ENCODE measurements around the gene SGCE. TPM values are rescaled to one million over a fixed set of nuclear protein-coding genes. Genes with fewer than 3 reads are reported as not detected.

Gene SGCE
- total and polyA plus RNA-seq, 2 experiments from 2014 or later, result 77.6 to 114 TPM

GRCh38 chr7:94605031-94605430 lies 50.9 kb downstream of the SGCE start:
- H3K79me2 ChIP-seq, result no peaks in the 10 kb centered on the region
- no peaks in the 10 kb centered on the region for H3K27me3 ChIP-seq
- TF ChIP-seq EZH2 (IDR thresholded peaks at IDR 0.05; ENCODE audit: borderline replicate concordance) (no peak), EZH2phosphoT487 (IDR thresholded peaks at IDR 0.05; ENCODE audit: low read depth, severe bottlenecking, unreplicated experiment) (no peak), CTCF (IDR thresholded peaks at IDR 0.05; ENCODE audit: poor library complexity) (no peak)
- no peak overlapping the region for H2AFZ ChIP-seq
- no peak overlapping the region for H3K4me2 ChIP-seq
- 92% methylated on average over 1 of the region's 1 CpG for WGBS (ENCODE audit: low lambda C conversion rate, missing lambda C conversion rate)
- H3K9me2 ChIP-seq (replicated peaks; ENCODE audit: insufficient read depth), result no peaks in the 10 kb centered on the region
- H4K20me1 ChIP-seq (ENCODE audit: insufficient read depth, poor library complexity, severe bottlenecking), result no peaks in the 10 kb centered on the region
- no peak overlapping the region for H3K4me3 ChIP-seq
- H3K27ac ChIP-seq, result no peak overlapping the region
- H3K9me3 ChIP-seq (ENCODE audit: low read depth), result no peaks in the 10 kb centered on the region
- H3K36me3 ChIP-seq (replicated peaks; ENCODE audit: insufficient read depth, low read depth), result no peaks in the 10 kb centered on the region
- no peaks in the 10 kb centered on the region for H3K4me1 ChIP-seq (ENCODE audit: insufficient read depth)
- no peak for DNase-seq (ENCODE audit: low spot score)

GRCh38 chr7:94602181-94602580 lies 53.8 kb downstream of the SGCE start:
- no peak overlapping the region for H2AFZ ChIP-seq
- H3K4me1 ChIP-seq (ENCODE audit: insufficient read depth), result no peaks in the 10 kb centered on the region
- H3K27me3 ChIP-seq, result no peaks in the 10 kb centered on the region
- no peaks in the 10 kb centered on the region for H3K9me3 ChIP-seq (ENCODE audit: low read depth)
- H3K4me3 ChIP-seq, result no peak overlapping the region
- TF ChIP-seq CTCF (IDR thresholded peaks at IDR 0.05; ENCODE audit: poor library complexity) (no peak), EZH2phosphoT487 (IDR thresholded peaks at IDR 0.05; ENCODE audit: low read depth, severe bottlenecking, unreplicated experiment) (no peak), EZH2 (IDR thresholded peaks at IDR 0.05; ENCODE audit: borderline replicate concordance) (no peak)
- no peaks in the 10 kb centered on the region for H3K9me2 ChIP-seq (replicated peaks; ENCODE audit: insufficient read depth)
- H3K36me3 ChIP-seq (replicated peaks; ENCODE audit: insufficient read depth, low read depth), result no peaks in the 10 kb centered on the region
- no peak overlapping the region for H3K27ac ChIP-seq
- H4K20me1 ChIP-seq (ENCODE audit: insufficient read depth, poor library complexity, severe bottlenecking), result no peaks in the 10 kb centered on the region
- WGBS (ENCODE audit: low lambda C conversion rate, missing lambda C conversion rate), result 97% methylated on average over 1 of the region's 1 CpG
- H3K4me2 ChIP-seq, result no peak overlapping the region
- DNase-seq (ENCODE audit: low spot score), result no peak
- no peaks in the 10 kb centered on the region for H3K79me2 ChIP-seq

- H3K4me2 ChIP-seq, result no peak overlapping the region
- H3K27me3 ChIP-seq, result no peaks in the 10 kb centered on the region
- no peak for DNase-seq (ENCODE audit: low spot score)
- no peaks in the 10 kb centered on the region for H3K79me2 ChIP-seq
- no peaks in the 10 kb centered on the region for H3K36me3 ChIP-seq (replicated peaks; ENCODE audit: insufficient read depth, low read depth)
- WGBS (ENCODE audit: low lambda C conversion rate, missing lambda C conversion rate), result 84% methylated on average over 3 of the region's 3 CpGs
- no peaks in the 10 kb centered on the region for H4K20me1 ChIP-seq (ENCODE audit: insufficient read depth, poor library complexity, severe bottlenecking)
- H3K4me1 ChIP-seq (ENCODE audit: insufficient read depth), result peaks cover under 1% of the 10 kb centered on the region
- H3K27ac ChIP-seq, result no peak overlapping the region
- H3K9me2 ChIP-seq (replicated peaks; ENCODE audit: insufficient read depth), result no peaks in the 10 kb centered on the region
- no peak overlapping the region for H3K4me3 ChIP-seq
- no peak overlapping the region for H2AFZ ChIP-seq
- no peaks in the 10 kb centered on the region for H3K9me3 ChIP-seq (ENCODE audit: low read depth)
- no peak for TF ChIP-seq EZH2phosphoT487 (IDR thresholded peaks at IDR 0.05; ENCODE audit: low read depth, severe bottlenecking, unreplicated experiment)
- no peak for TF ChIP-seq EZH2 (IDR thresholded peaks at IDR 0.05; ENCODE audit: borderline replicate concordance)
- no peak for TF ChIP-seq CTCF (IDR thresholded peaks at IDR 0.05; ENCODE audit: poor library complexity)
These were observed 55.7 kb downstream of the SGCE start for GRCh38 chr7:94600267-94600666.

GRCh38 chr7:94595717-94596116 lies 60.2 kb downstream of the SGCE start:
- Histone ChIP-seq H3K9me2 (replicated peaks; ENCODE audit: insufficient read depth) (no peaks in the 10 kb centered on the region), H3K27me3 (no peaks in the 10 kb centered on the region), H4K20me1 (ENCODE audit: insufficient read depth, poor library complexity, severe bottlenecking) (no peaks in the 10 kb centered on the region), H3K4me3 (no peak overlapping the region), H3K27ac (no peak overlapping the region), H3K79me2 (no peaks in the 10 kb centered on the region), H3K36me3 (replicated peaks; ENCODE audit: insufficient read depth, low read depth) (no peaks in the 10 kb centered on the region), H2AFZ (no peak overlapping the region), H3K9me3 (ENCODE audit: low read depth) (no peaks in the 10 kb centered on the region), H3K4me2 (no peak overlapping the region), H3K4me1 (ENCODE audit: insufficient read depth) (peaks cover 9% of the 10 kb centered on the region)
- TF ChIP-seq CTCF (IDR thresholded peaks at IDR 0.05; ENCODE audit: poor library complexity) (no peak), EZH2 (IDR thresholded peaks at IDR 0.05; ENCODE audit: borderline replicate concordance) (no peak)
- 89% methylated on average over 4 of the region's 4 CpGs for WGBS (ENCODE audit: low lambda C conversion rate, missing lambda C conversion rate)
- no peak for DNase-seq (ENCODE audit: low spot score)

All from hepatocyte (in vitro differentiated cells).